GM12891 (cell line): Measurements from ENCODE around the gene SRRM4.

ENCODE experiments used
- PAX5 ChIP-seq: IDR thresholded peaks from 2 replicates; pipeline ENCODE4 v1.6.1; 2011; ENCODE audit warnings: low read length, moderate library complexity, mild to moderate bottlenecking; ENCODE audit not compliant: insufficient read depth, severe bottlenecking
- POLR2A ChIP-seq: IDR thresholded peaks from 2 replicates; pipeline ENCODE4 v1.6.1; 2011; ENCODE audit warnings: low read depth, low read length, control low read depth
- TAF1 ChIP-seq: IDR thresholded peaks from 2 replicates; pipeline ENCODE4 v1.6.1; 2011; ENCODE audit warnings: low read depth, low read length, control low read depth

DNA sequence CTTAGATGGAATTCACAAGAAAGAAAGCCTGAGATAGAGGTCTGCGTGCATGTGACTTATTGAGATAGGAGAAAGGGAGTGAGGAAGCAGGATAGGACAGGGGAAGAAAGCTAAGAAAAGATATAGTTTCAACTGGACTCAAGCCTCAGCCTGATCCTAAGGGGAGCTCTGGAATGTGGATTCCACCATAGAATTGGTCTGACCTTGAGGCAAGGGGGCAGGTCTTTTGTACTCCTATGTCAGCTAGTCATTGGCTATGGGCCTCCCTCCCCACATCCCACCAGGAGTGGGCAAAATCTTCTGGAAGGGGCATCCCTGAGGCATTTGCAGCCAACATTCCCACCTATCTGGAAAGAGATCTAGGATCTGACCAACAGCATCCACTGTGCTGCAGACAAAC lies 108.9 kb downstream of the SRRM4 start:
- TF ChIP-seq PAX5 (no peak), TAF1 (no peak), POLR2A (no peak)
